CD14-positive monocyte (primary cell): Measurements from ENCODE around the gene CFAP221. TPM values are rescaled to one million over a fixed set of nuclear protein-coding genes. Genes with fewer than 3 reads are reported as not detected.

ENCODE experiments used
- DNase-seq, 3 donors: peaks; one replicate each; pipeline ENCODE4 v3.0.0-alpha.2; 2011 to 2022
- H2AFZ ChIP-seq: 2 replicates; pipeline ENCODE4 v1.6.0; 2012; ENCODE audit warnings: mild to moderate bottlenecking, low read depth, low read length, inconsistent platforms; ENCODE audit not compliant: insufficient read depth, poor library complexity, severe bottlenecking
- H3K27ac ChIP-seq, 2 donors: 1 replicate in 1 of 2; 2 replicates in 1 of 2; pipeline ENCODE4 v1.5.1; 2012 to 2013; ENCODE audit warnings: low read length in 2 of 2, control low read depth in 1 of 2, inconsistent platforms in 1 of 2, low read depth in 1 of 2, mild to moderate bottlenecking in 1 of 2
- H3K27me3 ChIP-seq, 2 donors: one replicate each; pipeline versions ENCODE4 v1.6.0 to v1.6.1; 2011 to 2013; ENCODE audit warnings: low read length in 2 of 2; ENCODE audit not compliant: control insufficient read depth in 2 of 2, insufficient read depth in 2 of 2
- H3K36me3 ChIP-seq, 2 donors: replicated peaks in 1 of 2; 1 replicate in 1 of 2; 2 replicates in 1 of 2; pipeline versions ENCODE4 v1.5.1 to v1.6.1; 2012 to 2013; ENCODE audit warnings: low read length in 2 of 2, control low read depth in 1 of 2, inconsistent platforms in 1 of 2, mild to moderate bottlenecking in 1 of 2; ENCODE audit not compliant: insufficient read depth in 2 of 2, control insufficient read depth in 1 of 2
- H3K4me1 ChIP-seq, 2 donors: 1 replicate in 1 of 2; 2 replicates in 1 of 2; pipeline versions ENCODE4 v1.5.1 to v1.6.1; 2012 to 2013; ENCODE audit warnings: low read length in 2 of 2, control low read depth in 1 of 2, inconsistent platforms in 1 of 2, mild to moderate bottlenecking in 1 of 2, moderate library complexity in 1 of 2; ENCODE audit not compliant: insufficient read depth in 2 of 2, control insufficient read depth in 1 of 2
- H3K4me2 ChIP-seq: replicated peaks from 2 replicates; pipeline ENCODE3; 2012; ENCODE audit warnings: low read length, moderate library complexity, mild to moderate bottlenecking; ENCODE audit not compliant: poor library complexity, severe bottlenecking; ENCODE audit errors: extremely low read depth
- H3K4me3 ChIP-seq, 3 experiments: fragments of 200-600 bp in 1 of 3; sonication (generic) in 1 of 3; replicated peaks in 1 of 3; 1 replicate in 2 of 3; 2 replicates in 1 of 3; pipeline ENCODE4 v1.5.1; 2011 to 2013; ENCODE audit warnings: low read length in 3 of 3, mild to moderate bottlenecking in 3 of 3, control low read depth in 2 of 3, low read depth in 2 of 3, inconsistent platforms in 1 of 3, moderate library complexity in 1 of 3
- H3K79me2 ChIP-seq: 2 replicates; pipeline ENCODE4 v1.6.0; 2012; ENCODE audit warnings: mild to moderate bottlenecking, control low read depth, inconsistent platforms, low read length, moderate library complexity; ENCODE audit not compliant: insufficient read depth
- H3K9ac ChIP-seq: 2 replicates; pipeline ENCODE4 v1.6.0; 2017; ENCODE audit warnings: low read length, mild to moderate bottlenecking; ENCODE audit not compliant: insufficient read depth, poor library complexity, severe bottlenecking
- H3K9me3 ChIP-seq, 2 donors: replicated peaks in 1 of 2; 1 replicate in 1 of 2; 2 replicates in 1 of 2; pipeline versions ENCODE4 v1.5.1 to v1.6.1; 2012 to 2013; ENCODE audit warnings: low read length in 2 of 2, control low read depth in 1 of 2; ENCODE audit not compliant: control insufficient read depth in 1 of 2, insufficient read depth in 1 of 2
- H4K20me1 ChIP-seq: 2 replicates; pipeline ENCODE4 v1.6.0; 2012; ENCODE audit warnings: mild to moderate bottlenecking, low read length, control low read depth, moderate library complexity; ENCODE audit not compliant: insufficient read depth
- H3K27ac Mint-ChIP-seq, 7 donors: one replicate each; pipeline ENCODE4 v1.8.0; 2020; ENCODE audit warnings: mild to moderate bottlenecking in 7 of 7, mixed read lengths in 7 of 7, moderate library complexity in 6 of 7, inconsistent platforms in 2 of 7
- H3K27me3 Mint-ChIP-seq, 3 donors: one replicate each; pipeline ENCODE4 v1.8.0; 2021 to 2022; ENCODE audit warnings: low read depth in 3 of 3, mild to moderate bottlenecking in 3 of 3, mixed read lengths in 3 of 3, moderate library complexity in 3 of 3, inconsistent platforms in 1 of 3
- H3K36me3 Mint-ChIP-seq, 2 donors: one replicate each; pipeline ENCODE4 v1.8.0; 2020; ENCODE audit warnings: mixed read lengths in 2 of 2, inconsistent platforms in 1 of 2, mild to moderate bottlenecking in 1 of 2
- H3K4me1 Mint-ChIP-seq: one replicate; pipeline ENCODE4 v1.8.0; 2020; ENCODE audit warnings: mild to moderate bottlenecking, mixed read lengths
- H3K4me3 Mint-ChIP-seq, 2 donors: one replicate each; pipeline ENCODE4 v1.8.0; 2020; ENCODE audit warnings: mild to moderate bottlenecking in 2 of 2, mixed read lengths in 2 of 2, moderate library complexity in 1 of 2
- H3K9me3 Mint-ChIP-seq, 7 donors: one replicate each; pipeline ENCODE4 v1.8.0; 2020 to 2022; ENCODE audit warnings: mixed read lengths in 7 of 7, mild to moderate bottlenecking in 6 of 7, moderate library complexity in 6 of 7, inconsistent platforms in 2 of 7
- CTCF ChIP-seq: fragments of 200-600 bp; IDR thresholded peaks from one replicate; pipeline ENCODE4 v1.8.0; 2022; ENCODE audit warnings: antibody characterized with exemption, mild to moderate bottlenecking
- WGBS: methylation state at CpG from one replicate; pipeline ENCODE4 v1.1.5; 2013; ENCODE audit warnings: missing lambda C conversion rate; ENCODE audit not compliant: insufficient coverage; 5-methylcytosine and 5-hydroxymethylcytosine counted together
- intact Hi-C, 2 donors: fragments of 100-400 bp; cut with micrococcal nuclease; formaldehyde crosslinking; loops; one replicate each; pipeline versions ENCODE4 v1.15.0 to v1.15.1; 2023
- polyA plus RNA-seq, 3 donors: library from polyadenylated mRNA; depleted of rRNA in 1 of 3; unstranded in 2 of 3; stranded (reverse) in 1 of 3; fragments of 300-500 nt in 2 of 3; fragments of >200 nt in 1 of 3; fragmentation: Illumina TruSeq in 2 of 3; gene quantifications; 1 replicate in 2 of 3; 2 replicates in 1 of 3; pipeline ENCODE4 v1.2.3, GENCODE V29; 2012 to 2021

The CFAP221 gene
- polyA plus RNA-seq, 3 donors: not detected

GRCh38 chr2:119683713-119684443 is 139.6 kb downstream of the CFAP221 start:
- Mint-ChIP-seq H3K36me3 (peaks cover 6% of the 10 kb centered on the region in 2 donors), H3K4me1 (peaks cover 8% of the 10 kb centered on the region), H3K9me3 (peaks cover 0 to 2% (median 0%) of the 10 kb centered on the region in 7 donors), H3K4me3 (no peak overlapping the region), H3K27ac (no peak overlapping the region), H3K27me3 (peaks cover 0 to 2% (median 0%) of the 10 kb centered on the region in 3 donors)
- no peaks in the 10 kb centered on the region for H3K27me3 ChIP-seq
- no peaks in the 10 kb centered on the region for H4K20me1 ChIP-seq
- H3K9me3 ChIP-seq: no peaks in the 10 kb centered on the region
- H3K36me3 ChIP-seq: peaks cover 0 to 6% of the 10 kb centered on the region in 2 donors
- no peak overlapping the region for H3K9ac ChIP-seq
- intact Hi-C loops: no loop called here
- H3K4me3 ChIP-seq: no peak overlapping the region
- peaks cover 10 to 11% of the 10 kb centered on the region in 2 donors for H3K4me1 ChIP-seq
- no peak for TF ChIP-seq CTCF
- no peak overlapping the region for H3K27ac ChIP-seq
- DNase-seq: no peak
- H2AFZ ChIP-seq: no peak overlapping the region
- no peak overlapping the region for H3K4me2 ChIP-seq
- no peaks in the 10 kb centered on the region for H3K79me2 ChIP-seq
- WGBS: 86% methylated on average over 21 of the region's 22 CpGs

- Histone ChIP-seq H3K4me2 (no peak overlapping the region), H3K36me3 (peaks cover 0 to 6% of the 10 kb centered on the region in 2 donors), H4K20me1 (no peaks in the 10 kb centered on the region), H3K9me3 (no peaks in the 10 kb centered on the region), H2AFZ (no peak overlapping the region), H3K9ac (no peak overlapping the region), H3K4me1 (peaks cover 4 to 6% of the 10 kb centered on the region in 2 donors), H3K27me3 (no peaks in the 10 kb centered on the region), H3K27ac (no peak overlapping the region), H3K4me3 (no peak overlapping the region), H3K79me2 (no peaks in the 10 kb centered on the region)
- DNase-seq: no peak
- H3K4me3 Mint-ChIP-seq: no peak overlapping the region
- H3K4me1 Mint-ChIP-seq: peaks cover 5% of the 10 kb centered on the region
- peaks cover 0 to 2% (median 0%) of the 10 kb centered on the region in 3 donors for H3K27me3 Mint-ChIP-seq
- H3K9me3 Mint-ChIP-seq: peaks cover 0 to 2% (median 0%) of the 10 kb centered on the region in 7 donors
- no peak overlapping the region for H3K27ac Mint-ChIP-seq
- TF ChIP-seq CTCF: no peak
- intact Hi-C loops: no loop called here
- peaks cover 6 to 8% of the 10 kb centered on the region in 2 donors for H3K36me3 Mint-ChIP-seq
- WGBS: 92% methylated on average over 2 of the region's 3 CpGs
Observed at GRCh38 chr2:119684518-119684917, 140.3 kb downstream of the CFAP221 start.
